ENCODE measurements around the gene SPATA31E1.
"Not testable (repeated sequence)": the region's sequence is repeated elsewhere in the genome, so short reads cannot be mapped to it uniquely, and the experiment has no call there.

DNA sequence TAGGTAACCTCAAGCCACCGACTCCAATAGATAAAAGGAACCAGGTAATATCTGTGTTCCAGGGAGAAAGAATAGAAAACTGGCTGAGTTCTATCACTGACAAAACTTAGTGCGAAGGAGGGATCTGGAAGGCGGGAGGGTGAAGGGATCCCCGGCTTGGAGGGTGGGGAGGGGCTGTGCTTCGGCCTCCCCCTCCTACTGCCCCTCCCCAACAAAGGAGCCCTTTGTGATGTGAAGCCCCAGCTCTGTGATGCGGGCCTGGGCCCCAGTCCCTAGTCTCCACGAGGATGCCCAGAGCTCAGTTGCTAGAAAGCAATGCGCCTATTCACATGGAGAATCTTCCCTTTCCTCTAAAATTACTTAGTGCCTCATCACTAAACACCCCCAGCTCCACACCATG lies 35.0 kb downstream of the SPATA31E1 start, which contains the start of gene SPATA31C1:
- TF ChIP-seq POLR2AphosphoS5 (IDR thresholded peaks at IDR 0.05; ENCODE audit: low read depth, low read length); SIN3A (IDR thresholded peaks at IDR 0.05; ENCODE audit: borderline replicate concordance, insufficient read depth, low read length); REST (IDR thresholded peaks at IDR 0.05; ENCODE audit: insufficient read depth in 1 of 2, low read depth in 2 of 2, low read length in 2 of 2); TAF1 (IDR thresholded peaks at IDR 0.05; ENCODE audit: borderline replicate concordance, insufficient read depth, low read length); FOXP2 (optimal IDR thresholded peaks at IDR 0.05; ENCODE audit: borderline replicate concordance, extremely low read depth, extremely low read length, insufficient read depth): not testable (repeated sequence)

Measured in PFSK-1 (cell line).